ENCODE results near the gene DNAJC16. TPM values are rescaled to one million over a fixed set of nuclear protein-coding genes. Genes with fewer than 3 reads are reported as not detected.

DNAJC16 gene
- total RNA-seq, 4 donors from 2014 or later, result 20.0 to 43.1 (median 22.6) TPM

DNA sequence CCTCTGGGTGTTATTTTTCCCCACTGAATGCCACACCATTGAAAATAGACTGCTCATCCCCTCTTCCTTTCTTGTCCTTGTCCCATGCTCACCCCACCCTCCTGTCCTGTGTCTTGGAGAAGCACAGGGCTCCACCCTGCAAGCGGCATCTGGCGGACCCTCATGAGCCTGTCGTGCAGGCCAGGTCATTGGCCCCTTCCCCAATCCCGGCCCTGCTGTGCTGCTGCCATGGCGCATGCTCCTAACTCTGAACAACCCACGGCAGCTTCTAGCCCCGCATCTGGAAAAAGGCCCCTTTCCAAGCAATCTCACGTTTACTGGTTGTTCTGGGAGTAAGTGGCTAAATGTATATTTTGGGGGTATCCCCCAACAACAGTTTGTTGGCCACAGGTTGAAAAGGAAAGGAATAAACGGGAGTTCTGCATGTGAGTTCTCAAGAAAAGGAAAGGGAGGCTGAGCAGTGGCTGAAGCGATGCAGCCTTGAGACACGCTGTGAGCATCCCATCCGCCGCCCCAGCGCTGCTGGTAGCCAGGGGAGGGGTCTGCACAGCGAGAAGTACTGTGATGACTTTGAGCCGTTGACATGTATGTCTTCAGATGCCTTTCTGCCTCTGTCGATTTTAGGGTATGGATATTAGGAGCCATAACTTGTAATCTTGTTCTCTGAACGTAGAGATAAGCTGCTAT, 41.9 kb downstream of the DNAJC16 start:
- peaks cover 5 to 66% of the 10 kb centered on the region in 2 donors for H3K36me3 ChIP-seq
- no peak for ATAC-seq
- H3K9me3 ChIP-seq, result no peaks in the 10 kb centered on the region
- in situ Hi-C loops (cut with MboI; ENCODE audit: low sequenced_read_pairs in 4 of 4) (no loop called here), intact Hi-C loops (cut with DNase I; ENCODE audit: low total_unique reads) (no loop called here)
- no peaks in the 10 kb centered on the region for H3K27me3 ChIP-seq
- no peak for TF ChIP-seq POLR2A (IDR thresholded peaks at IDR 0.05)
- TF ChIP-seq, protein P1, sequence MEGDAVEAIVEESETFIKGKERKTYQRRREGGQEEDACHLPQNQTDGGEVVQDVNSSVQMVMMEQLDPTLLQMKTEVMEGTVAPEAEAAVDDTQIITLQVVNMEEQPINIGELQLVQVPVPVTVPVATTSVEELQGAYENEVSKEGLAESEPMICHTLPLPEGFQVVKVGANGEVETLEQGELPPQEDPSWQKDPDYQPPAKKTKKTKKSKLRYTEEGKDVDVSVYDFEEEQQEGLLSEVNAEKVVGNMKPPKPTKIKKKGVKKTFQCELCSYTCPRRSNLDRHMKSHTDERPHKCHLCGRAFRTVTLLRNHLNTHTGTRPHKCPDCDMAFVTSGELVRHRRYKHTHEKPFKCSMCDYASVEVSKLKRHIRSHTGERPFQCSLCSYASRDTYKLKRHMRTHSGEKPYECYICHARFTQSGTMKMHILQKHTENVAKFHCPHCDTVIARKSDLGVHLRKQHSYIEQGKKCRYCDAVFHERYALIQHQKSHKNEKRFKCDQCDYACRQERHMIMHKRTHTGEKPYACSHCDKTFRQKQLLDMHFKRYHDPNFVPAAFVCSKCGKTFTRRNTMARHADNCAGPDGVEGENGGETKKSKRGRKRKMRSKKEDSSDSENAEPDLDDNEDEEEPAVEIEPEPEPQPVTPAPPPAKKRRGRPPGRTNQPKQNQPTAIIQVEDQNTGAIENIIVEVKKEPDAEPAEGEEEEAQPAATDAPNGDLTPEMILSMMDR (IDR thresholded peaks at IDR 0.05 in 4 of 5, conservative IDR thresholded peaks at IDR 0.05 in 1 of 5), result no peak
- no peak for DNase-seq
- peak overlapping the region in 1 of 4 donors; percentile 21 for H3K27ac ChIP-seq
- no peak overlapping the region for H3K4me3 ChIP-seq
- peaks cover 7% of the 10 kb centered on the region in 2 donors for H3K4me1 ChIP-seq

DNA sequence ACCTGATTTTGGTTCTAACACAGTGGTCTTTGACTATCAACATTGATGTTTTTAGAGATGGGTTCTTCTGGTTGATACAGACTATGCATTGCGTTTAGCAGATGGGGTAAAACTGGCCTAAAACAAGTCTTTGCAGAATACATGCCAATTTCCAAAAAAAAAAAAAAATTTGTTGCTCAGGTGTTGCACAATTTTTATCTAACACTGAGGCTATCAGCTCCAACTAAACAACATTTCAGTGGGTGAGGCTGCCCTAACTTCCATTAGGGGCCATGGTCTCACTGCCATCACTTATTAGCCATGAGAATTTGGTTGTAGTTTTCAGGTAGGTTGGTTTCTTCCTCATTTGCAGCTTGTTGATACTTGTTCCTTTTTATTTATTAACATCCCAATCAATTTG, 44.2 kb downstream of the DNAJC16 start:
- no peak overlapping the region for H3K4me3 ChIP-seq
- in situ Hi-C loops (cut with MboI; ENCODE audit: low sequenced_read_pairs in 4 of 4) (no loop called here), intact Hi-C loops (cut with DNase I; ENCODE audit: low total_unique reads) (no loop called here)
- DNase-seq (no peak), ATAC-seq (no peak)
- peak overlapping the region in 3 of 4 donors; percentile 16 to 95 (median 91) for H3K27ac ChIP-seq
- TF ChIP-seq POLR2A (IDR thresholded peaks at IDR 0.05), result no peak
- TF ChIP-seq, protein P1 (IDR thresholded peaks at IDR 0.05 in 4 of 5, conservative IDR thresholded peaks at IDR 0.05 in 1 of 5), result no peak
- H3K4me1 ChIP-seq, result peaks cover 12 to 17% of the 10 kb centered on the region in 2 donors
- H3K36me3 ChIP-seq, result peaks cover 0 to 44% of the 10 kb centered on the region in 2 donors
- H3K27me3 ChIP-seq, result no peaks in the 10 kb centered on the region
- H3K9me3 ChIP-seq, result no peaks in the 10 kb centered on the region

DNA sequence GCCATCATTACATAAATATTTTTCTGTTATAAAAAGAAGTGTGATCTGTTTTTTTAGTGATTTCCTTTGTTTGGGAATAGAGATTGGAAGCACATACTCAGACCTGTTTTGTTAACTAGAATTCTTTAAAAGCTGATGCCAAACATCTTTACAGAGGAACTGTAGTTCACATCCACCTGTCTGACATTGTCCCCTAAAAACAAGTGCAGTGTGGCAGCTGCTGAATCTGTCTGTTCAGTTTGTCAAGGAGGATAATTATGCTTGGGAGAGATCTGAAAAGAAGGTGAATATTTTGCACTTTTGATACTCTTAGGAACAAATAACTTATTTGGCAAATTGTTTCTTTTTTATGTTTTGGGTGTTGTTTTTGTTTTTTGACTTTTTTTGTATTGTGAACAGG, 44.6 kb downstream of the DNAJC16 start:
- Histone ChIP-seq H3K4me1 (peaks cover 12 to 17% of the 10 kb centered on the region in 2 donors), H3K4me3 (no peak overlapping the region), H3K27me3 (no peaks in the 10 kb centered on the region), H3K36me3 (peaks cover 0 to 40% of the 10 kb centered on the region in 2 donors), H3K27ac (peak overlapping the region; percentile 16 to 95 (median 82)), H3K9me3 (no peaks in the 10 kb centered on the region)
- no peak for DNase-seq
- TF ChIP-seq, protein P1 (IDR thresholded peaks at IDR 0.05 in 4 of 5, conservative IDR thresholded peaks at IDR 0.05 in 1 of 5), result no peak
- no peak for TF ChIP-seq POLR2A (IDR thresholded peaks at IDR 0.05)
- in situ Hi-C loops (cut with MboI; ENCODE audit: low sequenced_read_pairs in 4 of 4), result no loop called here
- no peak for ATAC-seq
- intact Hi-C loops (cut with DNase I; ENCODE audit: low total_unique reads), result no loop called here

DNA sequence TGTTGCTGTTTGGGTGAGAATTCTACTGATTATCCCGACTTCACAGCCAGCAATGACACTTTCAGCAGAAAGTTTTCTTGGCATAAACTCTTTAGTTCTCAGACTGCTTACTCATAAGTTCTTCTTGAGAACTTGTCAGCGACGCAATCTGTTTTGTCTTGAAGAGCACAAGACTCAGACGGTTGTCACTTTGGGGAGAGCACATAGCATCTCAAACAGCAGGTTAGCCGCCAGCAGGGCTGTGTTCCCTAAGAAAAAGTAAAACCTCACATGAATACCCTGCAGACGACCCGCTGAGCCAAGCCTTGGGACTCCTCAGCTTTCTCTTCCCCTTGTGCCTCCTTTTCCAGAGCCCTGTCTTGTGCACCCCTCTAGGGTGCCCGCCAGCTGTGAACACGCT, 46.8 kb downstream of the DNAJC16 start:
- intact Hi-C loops (cut with DNase I; ENCODE audit: low total_unique reads) (no loop called here), in situ Hi-C loops (cut with MboI; ENCODE audit: low sequenced_read_pairs in 4 of 4) (no loop called here)
- Histone ChIP-seq H3K4me1 (peaks cover 18 to 20% of the 10 kb centered on the region in 2 donors), H3K9me3 (no peaks in the 10 kb centered on the region), H3K27me3 (no peaks in the 10 kb centered on the region), H3K36me3 (peaks cover 0 to 18% of the 10 kb centered on the region in 2 donors), H3K4me3 (no peak overlapping the region), H3K27ac (peak overlapping the region; percentile 18 to 95 (median 82))
- TF ChIP-seq, protein P1 (IDR thresholded peaks at IDR 0.05 in 4 of 5, conservative IDR thresholded peaks at IDR 0.05 in 1 of 5), result no peak
- no peak for TF ChIP-seq POLR2A (IDR thresholded peaks at IDR 0.05)
- peak in 1 of 2 donors; percentile 53 for ATAC-seq
- no peak for DNase-seq

Data from gastrocnemius medialis (tissue), 4 donors.